KMS-11 (cell line): ENCODE measurements around the gene RIC8B.

Experiments used
- H2AFZ ChIP-seq: fragments of 200-600 bp; sonication (generic); 2 replicates; pipeline ENCODE4 v1.6.1; 2016; ENCODE audit warnings: antibody characterized with exemption, mixed run types, low read depth
- H3K27ac ChIP-seq: fragments of 200-600 bp; sonication (generic); 2 replicates; pipeline ENCODE4 v1.6.1; 2016; ENCODE audit warnings: mild to moderate bottlenecking, mixed run types
- H3K27me3 ChIP-seq: fragments of 200-600 bp; sonication (generic); 2 replicates; pipeline ENCODE4 v1.6.1; 2017; ENCODE audit warnings: mild to moderate bottlenecking, low read depth, mixed run types, moderate library complexity; ENCODE audit not compliant: insufficient read depth
- H3K36me3 ChIP-seq: fragments of 200-600 bp; sonication (generic); 2 replicates; pipeline ENCODE4 v1.6.1; 2017; ENCODE audit warnings: mild to moderate bottlenecking, mixed run types; ENCODE audit not compliant: insufficient read depth
- H3K4me1 ChIP-seq: fragments of 200-600 bp; sonication (generic); 2 replicates; pipeline ENCODE4 v1.6.1; 2016; ENCODE audit warnings: mild to moderate bottlenecking, low read depth, mixed run types; ENCODE audit not compliant: poor library complexity, severe bottlenecking
- H3K4me2 ChIP-seq: fragments of 200-600 bp; sonication (generic); 2 replicates; pipeline ENCODE4 v1.7.0; 2016; ENCODE audit warnings: mild to moderate bottlenecking, mixed run types
- H3K4me3 ChIP-seq: fragments of 200-600 bp; sonication (generic); IDR thresholded peaks from 2 replicates; pipeline ENCODE4 v1.6.1; 2017; ENCODE audit warnings: low read depth, low read length, mixed read lengths; ENCODE audit not compliant: insufficient read depth
- H3K79me2 ChIP-seq: fragments of 200-600 bp; sonication (generic); 2 replicates; pipeline ENCODE4 v1.6.1; 2016; ENCODE audit warnings: low read depth, mixed run types; ENCODE audit not compliant: insufficient read depth
- H3K9ac ChIP-seq: fragments of 200-600 bp; sonication (generic); 2 replicates; pipeline ENCODE4 v1.6.1; 2016; ENCODE audit warnings: mild to moderate bottlenecking, mixed run types
- H4K20me1 ChIP-seq: fragments of 200-600 bp; sonication (generic); 2 replicates; pipeline ENCODE4 v1.6.1; 2016; ENCODE audit warnings: mild to moderate bottlenecking, mixed run types; ENCODE audit not compliant: insufficient read depth
- CTCF ChIP-seq: fragments of 200-600 bp; sonication (generic); conservative IDR thresholded peaks from 2 replicates; pipeline ENCODE4 v1.6.1; 2017; ENCODE audit warnings: low read depth, mild to moderate bottlenecking, antibody characterized with exemption, low read length, moderate library complexity, mixed read lengths

RIC8B gene

GRCh38 chr12:106773286-106774004 lies 1.0 kb upstream of the RIC8B start:
- Histone ChIP-seq H3K4me1 (peaks cover 4% of the 10 kb centered on the region), H3K9ac (peak overlapping the region; percentile 61; the same call in 1 of the 2 replicates), H3K27me3 (no peaks in the 10 kb centered on the region), H3K79me2 (no peaks in the 10 kb centered on the region), H3K36me3 (no peaks in the 10 kb centered on the region), H3K27ac (no peak overlapping the region; the same call in 1 of the 2 replicates), H4K20me1 (no peaks in the 10 kb centered on the region), H2AFZ (peak overlapping the region; percentile 88), H3K4me2 (peak overlapping the region; percentile 54), H3K4me3 (no peak overlapping the region)
- TF ChIP-seq CTCF, result no peak

- H3K27ac ChIP-seq, result peak overlapping the region; percentile 51
- H3K9ac ChIP-seq, result peak overlapping the region; percentile 61; the same call in 1 of the 2 replicates
- peak overlapping the region; percentile 49; the same call in 1 of the 2 replicates for H3K4me2 ChIP-seq
- peak overlapping the region; percentile 88 for H2AFZ ChIP-seq
- H3K27me3 ChIP-seq, result no peaks in the 10 kb centered on the region
- H3K36me3 ChIP-seq, result no peaks in the 10 kb centered on the region
- H3K79me2 ChIP-seq, result no peaks in the 10 kb centered on the region
- H3K4me3 ChIP-seq, result no peak overlapping the region
- TF ChIP-seq CTCF, result no peak
- H4K20me1 ChIP-seq, result no peaks in the 10 kb centered on the region
- peaks cover 4% of the 10 kb centered on the region for H3K4me1 ChIP-seq
Measured at GRCh38 chr12:106774808-106775524, 484 bp downstream of the RIC8B start.

GRCh38 chr12:106776897-106777296 lies 2.4 kb downstream of the RIC8B start:
- TF ChIP-seq CTCF, result no peak
- H3K27me3 ChIP-seq, result no peaks in the 10 kb centered on the region
- H3K27ac ChIP-seq, result no peak overlapping the region
- H3K4me2 ChIP-seq, result no peak overlapping the region
- peaks cover 4% of the 10 kb centered on the region for H3K4me1 ChIP-seq
- no peaks in the 10 kb centered on the region for H3K36me3 ChIP-seq
- no peak overlapping the region for H3K4me3 ChIP-seq
- no peak overlapping the region for H3K9ac ChIP-seq
- no peak overlapping the region for H2AFZ ChIP-seq
- H4K20me1 ChIP-seq, result no peaks in the 10 kb centered on the region
- H3K79me2 ChIP-seq, result no peaks in the 10 kb centered on the region

GRCh38 chr12:106780010-106780631 lies 5.6 kb downstream of the RIC8B start:
- TF ChIP-seq CTCF, result no peak
- H4K20me1 ChIP-seq, result no peaks in the 10 kb centered on the region
- no peak overlapping the region for H3K4me2 ChIP-seq
- no peaks in the 10 kb centered on the region for H3K36me3 ChIP-seq
- H2AFZ ChIP-seq, result no peak overlapping the region
- H3K79me2 ChIP-seq, result no peaks in the 10 kb centered on the region
- H3K9ac ChIP-seq, result no peak overlapping the region
- no peak overlapping the region for H3K27ac ChIP-seq
- peaks cover 4% of the 10 kb centered on the region for H3K4me1 ChIP-seq
- no peak overlapping the region for H3K4me3 ChIP-seq
- H3K27me3 ChIP-seq, result no peaks in the 10 kb centered on the region
